ENCODE results near the gene APOD.
"Not testable (repeated sequence)": the region's sequence is repeated elsewhere in the genome, so short reads cannot be mapped to it uniquely, and the experiment has no call there.

APOD gene

GRCh38 chr3:195597848-195598247 lies 14.1 kb upstream of the APOD start:
- no peaks in the 10 kb centered on the region for H3K4me1 ChIP-seq
- DNase-seq, result no peak
- no peaks in the 10 kb centered on the region for H3K36me3 ChIP-seq
- no peaks in the 10 kb centered on the region for H3K27me3 ChIP-seq
- no peak overlapping the region for H3K4me3 ChIP-seq (ENCODE audit: low read depth, low read length)
- no peaks in the 10 kb centered on the region for H3K9me3 ChIP-seq
- TF ChIP-seq CTCF (IDR thresholded peaks at IDR 0.05; ENCODE audit: low read depth, low read length), result no peak

- H3K36me3 ChIP-seq, result no peaks in the 10 kb centered on the region
- no peak overlapping the region for H3K4me3 ChIP-seq (ENCODE audit: low read depth, low read length)
- TF ChIP-seq CTCF (IDR thresholded peaks at IDR 0.05; ENCODE audit: low read depth, low read length), result no peak
- no peak for DNase-seq
- H3K4me1 ChIP-seq, result no peaks in the 10 kb centered on the region
- no peaks in the 10 kb centered on the region for H3K9me3 ChIP-seq
- H3K27me3 ChIP-seq, result no peaks in the 10 kb centered on the region
Observed at GRCh38 chr3:195597229-195597628, 13.5 kb upstream of the APOD start.

GRCh38 chr3:195596765-195597171 lies 13.0 kb upstream of the APOD start:
- DNase-seq, result no peak
- H3K36me3 ChIP-seq, result no peaks in the 10 kb centered on the region
- H3K9me3 ChIP-seq, result no peaks in the 10 kb centered on the region
- no peaks in the 10 kb centered on the region for H3K4me1 ChIP-seq
- no peak for TF ChIP-seq CTCF (IDR thresholded peaks at IDR 0.05; ENCODE audit: low read depth, low read length)
- H3K4me3 ChIP-seq (ENCODE audit: low read depth, low read length), result no peak overlapping the region
- no peaks in the 10 kb centered on the region for H3K27me3 ChIP-seq

GRCh38 chr3:195595785-195596531 lies 12.2 kb upstream of the APOD start:
- Histone ChIP-seq H3K4me3 (ENCODE audit: low read depth, low read length) (no peak overlapping the region), H3K4me1 (no peaks in the 10 kb centered on the region), H3K36me3 (no peaks in the 10 kb centered on the region), H3K27me3 (no peaks in the 10 kb centered on the region), H3K9me3 (no peaks in the 10 kb centered on the region)
- no peak for TF ChIP-seq CTCF (IDR thresholded peaks at IDR 0.05; ENCODE audit: low read depth, low read length)
- no peak for DNase-seq

GRCh38 chr3:195591852-195592251 lies 8.1 kb upstream of the APOD start:
- no peak for TF ChIP-seq CTCF (IDR thresholded peaks at IDR 0.05; ENCODE audit: low read depth, low read length)
- DNase-seq, result no peak
- H3K36me3 ChIP-seq, result no peaks in the 10 kb centered on the region

GRCh38 chr3:195591220-195591619 lies 7.5 kb upstream of the APOD start:
- TF ChIP-seq CTCF (IDR thresholded peaks at IDR 0.05; ENCODE audit: low read depth, low read length), result no peak
- Histone ChIP-seq H3K9me3 (no peaks in the 10 kb centered on the region), H3K27me3 (no peaks in the 10 kb centered on the region), H3K4me1 (no peaks in the 10 kb centered on the region), H3K4me3 (ENCODE audit: low read depth, low read length) (no peak overlapping the region), H3K36me3 (no peaks in the 10 kb centered on the region)
- no peak for DNase-seq

More at GRCh38 chr3:195591852-195592251, 8.1 kb upstream of the APOD start:
- no peak overlapping the region for H3K4me3 ChIP-seq (ENCODE audit: low read depth, low read length)
- H3K27me3 ChIP-seq, result no peaks in the 10 kb centered on the region
- no peaks in the 10 kb centered on the region for H3K9me3 ChIP-seq
- no peaks in the 10 kb centered on the region for H3K4me1 ChIP-seq

- H3K9me3 ChIP-seq; H3K27me3 ChIP-seq; H3K4me1 ChIP-seq; H3K4me3 ChIP-seq (ENCODE audit: low read depth, low read length); H3K36me3 ChIP-seq; DNase-seq: not testable (repeated sequence)
Observed at GRCh38 chr3:195590381-195590780, 6.6 kb upstream of the APOD start.

GRCh38 chr3:195589796-195590195 lies 6.1 kb upstream of the APOD start:
- not testable (repeated sequence) for H3K9me3 ChIP-seq; DNase-seq; H3K27me3 ChIP-seq; H3K4me3 ChIP-seq (ENCODE audit: low read depth, low read length); H3K36me3 ChIP-seq; H3K4me1 ChIP-seq
